Dermis blood vessel endothelial cell (primary cell): ENCODE measurements around the gene MDN1. TPM values are rescaled to one million over a fixed set of nuclear protein-coding genes. Genes with fewer than 3 reads are reported as not detected.
A peak's percentile ranks its signal among the peaks of the same experiment; 100 is the strongest.
"Not testable (repeated sequence)": the region's sequence is repeated elsewhere in the genome, so short reads cannot be mapped to it uniquely, and the experiment has no call there.

ENCODE experiments used
- DNase-seq: peaks from one replicate; pipeline ENCODE4 v3.0.0; 2010
- total RNA-seq: library from RNA; depleted of rRNA; stranded (reverse); fragments of >200 nt; gene quantifications from 2 replicates; pipeline ENCODE4 v1.2.3, GENCODE V29; 2014

The MDN1 gene
- total RNA-seq, 1 donor from 2014 or later = 28.2 TPM

DNA sequence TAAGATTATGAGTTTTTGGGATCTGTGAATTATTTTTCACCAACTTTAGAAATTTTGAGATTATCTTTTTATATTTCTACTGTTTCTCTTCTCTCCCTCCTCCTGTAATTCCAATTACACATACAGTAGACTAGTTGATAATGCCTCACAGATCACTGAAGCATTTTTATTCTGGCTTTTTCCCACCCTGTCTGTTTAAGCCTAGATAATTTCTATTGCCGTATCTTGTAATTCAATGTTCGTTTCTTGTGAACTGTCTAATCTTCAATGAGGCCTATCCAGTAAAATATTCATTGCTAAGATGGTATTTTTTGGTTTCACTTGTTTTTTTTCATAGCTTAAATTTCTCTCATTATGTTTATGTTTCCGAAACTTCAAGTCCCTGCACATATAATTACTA lies 12.0 kb downstream of the MDN1 start:
- no peak for DNase-seq

DNA sequence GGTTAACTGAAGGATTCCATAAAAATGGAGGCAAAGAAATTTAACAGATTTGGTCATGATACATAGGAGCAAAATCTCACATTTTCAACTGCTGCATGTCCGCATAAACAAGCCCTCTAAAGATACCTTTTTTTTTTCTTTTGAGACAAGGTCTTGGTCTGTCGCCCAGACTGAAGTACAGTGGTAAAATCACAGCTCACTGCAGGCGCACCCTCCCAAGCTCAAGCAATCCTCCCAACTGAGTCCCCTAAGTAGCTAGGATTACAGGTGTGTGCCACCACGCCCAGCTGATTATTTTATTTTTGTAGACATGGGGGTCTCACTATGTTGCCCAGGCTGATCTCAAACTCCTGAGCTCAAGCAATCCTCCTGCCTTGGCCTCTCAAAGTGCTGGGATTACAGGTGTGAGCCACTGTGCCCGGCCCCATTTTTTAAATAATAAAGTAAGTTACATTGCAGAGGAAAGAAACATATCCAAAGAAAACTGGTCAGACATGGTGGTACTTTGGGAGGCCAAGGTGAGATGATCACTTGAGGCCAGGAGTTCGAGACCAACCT lies 13.7 kb downstream of the MDN1 start:
- DNase-seq = no peak

DNA sequence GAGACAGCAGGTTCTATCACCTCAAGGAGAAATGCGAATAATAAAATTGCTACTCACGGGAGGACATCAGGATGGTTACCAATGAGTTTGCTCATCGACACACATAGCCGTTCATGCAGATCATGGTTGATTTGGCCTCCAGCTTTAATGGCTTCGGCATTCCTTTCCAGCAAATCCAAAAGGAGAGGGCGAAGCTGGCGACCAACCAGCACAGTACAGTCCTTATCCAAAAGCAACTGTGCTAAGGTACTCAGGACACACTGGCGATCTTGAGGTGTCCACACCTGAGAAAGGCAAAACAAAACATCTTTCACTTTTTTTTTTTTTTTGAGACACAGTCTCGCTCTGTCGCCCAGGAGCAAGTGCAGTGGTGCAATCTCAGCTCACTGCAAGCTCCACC lies 16.3 kb downstream of the MDN1 start:
- no peak for DNase-seq

DNA sequence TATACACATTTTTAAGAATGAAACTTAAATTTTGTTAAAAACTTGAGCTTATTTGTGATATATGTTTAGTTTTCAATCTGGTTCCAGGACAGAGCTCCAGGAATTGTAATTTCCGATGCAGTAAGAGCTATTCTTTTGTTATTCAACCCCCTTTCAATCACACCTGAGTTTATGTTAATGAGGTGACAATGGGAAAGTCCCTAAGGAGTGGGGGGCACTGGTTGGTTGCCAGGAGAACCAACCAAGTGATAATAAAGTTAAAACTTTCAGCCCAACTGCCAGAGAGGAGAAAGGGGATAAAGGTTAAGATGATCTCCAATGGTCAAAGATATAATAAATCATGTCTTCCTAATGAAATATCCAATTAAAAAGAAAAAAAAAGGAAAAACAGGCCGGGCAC lies 19.8 kb downstream of the MDN1 start:
- DNase-seq = no peak

DNA sequence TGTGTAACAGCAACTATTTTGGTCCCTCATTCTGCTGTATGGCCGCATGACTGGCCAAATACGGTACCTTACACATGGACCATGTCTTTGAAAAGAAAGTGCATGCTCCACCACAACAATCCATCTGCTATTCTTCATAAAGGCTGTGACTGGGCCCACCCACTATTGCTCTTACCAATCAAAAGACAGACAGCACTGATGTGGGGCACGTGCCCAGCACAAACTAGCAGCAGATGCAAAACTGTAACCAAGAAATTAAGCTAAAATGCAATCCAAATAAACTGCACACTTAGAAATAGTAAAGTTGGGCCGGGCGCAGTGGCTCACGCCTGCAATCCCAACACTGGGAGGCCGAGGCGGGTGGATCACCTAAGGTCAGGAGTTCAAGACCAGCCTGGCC lies 20.5 kb downstream of the MDN1 start:
- no peak for DNase-seq

DNA sequence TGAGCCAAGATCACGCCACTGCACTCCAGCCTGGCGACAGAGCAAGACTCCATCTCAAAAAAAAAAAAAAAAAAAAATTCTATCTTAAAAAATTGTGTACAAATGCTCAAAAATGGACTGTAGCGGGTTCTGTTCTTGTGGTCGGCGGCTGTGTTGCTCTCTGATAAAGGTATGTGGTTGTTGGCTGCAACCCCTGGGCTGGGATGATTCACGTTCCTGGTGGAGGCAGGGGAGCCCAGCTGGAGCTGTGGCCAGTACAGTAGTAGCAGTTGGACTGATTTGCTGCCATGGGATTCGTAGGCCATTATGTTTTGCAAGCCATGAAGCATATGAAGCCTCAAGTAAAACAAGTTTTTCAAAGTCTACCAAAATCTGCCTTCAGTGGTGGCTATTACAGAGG lies 22.3 kb downstream of the MDN1 start:
- DNase-seq = no peak

DNA sequence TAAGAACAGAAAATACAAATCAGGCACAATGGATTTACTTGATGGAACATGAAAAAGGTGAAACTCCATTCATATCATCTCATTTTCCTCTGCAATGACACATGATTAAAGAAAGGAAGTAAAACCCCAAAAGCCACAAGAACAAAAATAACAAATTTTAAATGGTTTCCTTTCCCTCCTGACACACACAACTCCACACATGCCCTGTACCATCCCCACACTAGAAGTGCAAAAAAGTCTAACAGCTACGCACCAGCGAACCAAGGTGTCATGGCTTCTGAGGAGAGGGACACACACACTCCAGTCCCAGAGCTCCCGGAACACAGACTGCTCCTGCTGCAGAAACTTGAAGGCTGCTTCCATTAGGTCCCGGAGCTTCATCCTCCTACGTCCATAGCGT lies 25.3 kb downstream of the MDN1 start:
- DNase-seq = no peak

DNA sequence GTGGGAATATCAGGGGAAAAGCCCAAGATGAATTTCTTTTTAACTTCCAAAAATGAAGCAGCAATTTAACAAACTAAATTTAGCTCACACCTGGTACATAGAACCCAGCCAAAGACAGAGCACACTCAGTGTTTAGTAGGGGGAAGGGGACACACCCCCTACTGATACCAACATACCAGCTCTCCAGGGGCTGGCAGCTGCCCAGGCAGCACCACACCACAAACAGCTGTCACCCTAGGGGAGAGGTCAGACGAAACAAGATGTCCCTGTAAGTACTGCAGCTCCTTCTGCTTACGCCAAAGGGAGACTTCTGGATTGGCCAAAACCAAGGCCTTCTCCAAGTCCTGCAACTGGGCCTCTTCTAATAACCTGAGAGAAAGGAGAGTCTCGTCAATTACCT lies 26.0 kb downstream of the MDN1 start:
- DNase-seq = no peak

DNA sequence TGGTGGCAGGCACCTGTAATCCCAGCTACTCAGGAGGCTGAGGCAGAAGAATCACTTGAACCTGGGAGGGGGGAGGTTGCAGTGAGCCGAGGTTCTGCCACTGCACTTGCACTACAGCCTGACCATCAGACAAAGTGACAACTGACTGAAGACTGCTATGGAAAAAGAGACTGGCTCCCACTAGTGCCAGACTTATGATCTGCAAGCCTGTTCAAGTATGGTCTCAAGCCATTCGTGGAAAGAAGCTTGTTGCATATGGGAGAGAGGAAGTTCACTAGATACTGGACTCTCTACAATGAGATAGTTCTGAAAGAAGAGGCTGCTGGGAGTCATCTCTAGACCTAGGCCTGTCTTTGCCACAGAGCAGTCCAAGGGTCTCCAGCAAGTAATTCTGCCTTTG lies 26.7 kb downstream of the MDN1 start:
- peak; percentile 68 for DNase-seq

DNA sequence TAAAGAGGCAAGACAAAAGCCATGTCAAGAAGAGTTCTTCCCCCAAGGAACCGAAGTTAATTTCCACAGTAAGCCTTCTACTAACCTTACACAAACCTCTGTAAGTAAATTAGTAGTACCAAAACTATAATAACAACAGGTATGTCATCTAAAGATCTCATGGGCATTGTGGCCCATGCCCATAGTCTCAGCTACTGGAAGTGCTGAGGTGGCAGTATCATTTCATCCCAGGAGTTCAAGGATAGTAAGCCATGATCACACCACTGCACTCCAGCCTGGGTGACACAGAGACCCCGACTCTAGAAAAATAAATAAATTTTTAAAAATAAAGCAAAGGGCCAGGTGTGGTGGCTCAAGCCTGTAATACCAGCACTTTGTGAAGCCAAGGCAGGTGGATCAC lies 29.2 kb downstream of the MDN1 start:
- DNase-seq = no peak

DNA sequence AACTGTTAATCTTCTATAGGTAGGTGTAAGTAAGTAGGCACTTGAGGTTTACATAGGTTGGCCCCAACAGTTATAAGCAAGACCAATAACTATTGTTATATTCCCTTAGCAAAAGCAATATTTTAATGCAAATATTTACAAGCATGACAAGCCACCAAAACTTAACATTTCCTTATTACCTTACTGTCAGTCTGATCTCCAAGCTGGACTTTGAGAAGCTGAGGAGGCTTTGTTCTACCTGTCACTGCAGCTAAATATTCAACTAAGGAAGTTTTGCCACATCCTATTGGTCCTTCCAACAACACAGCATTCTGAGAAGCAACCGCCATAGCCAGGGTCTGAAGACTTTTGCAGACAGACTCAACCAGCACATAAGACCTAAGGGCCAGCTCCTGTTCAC lies 29.6 kb downstream of the MDN1 start:
- no peak for DNase-seq

DNA sequence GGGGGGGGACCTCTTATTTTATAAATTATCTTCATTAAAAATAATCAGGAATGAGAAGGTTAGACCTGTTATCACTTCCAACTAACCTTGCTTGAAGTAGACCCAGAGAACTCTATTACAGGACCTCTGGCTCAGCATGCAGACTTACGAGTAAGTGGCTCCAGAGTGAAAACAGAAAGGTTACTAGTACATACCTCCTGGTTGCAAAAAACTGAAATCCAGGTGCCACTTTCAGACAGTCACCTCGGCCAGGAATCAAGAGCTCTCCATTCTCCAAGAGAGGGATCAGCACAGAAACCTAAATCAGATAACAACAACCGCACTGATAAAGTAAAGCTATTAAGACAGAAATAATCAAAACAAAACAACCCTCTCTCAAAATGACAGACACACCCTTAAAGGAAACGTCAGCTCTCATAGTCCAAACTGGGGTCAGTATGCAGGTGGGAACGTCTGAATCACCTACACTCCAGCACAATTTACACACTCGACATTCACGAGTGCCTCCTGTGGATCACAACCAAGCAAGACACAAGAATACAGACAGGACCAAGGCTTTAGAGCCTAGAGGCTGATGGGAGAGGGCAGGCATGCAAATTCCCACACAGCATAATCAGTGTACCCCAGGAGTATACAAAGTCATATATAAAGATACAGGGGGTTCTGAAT lies 31.8 kb downstream of the MDN1 start:
- DNase-seq = no peak

DNA sequence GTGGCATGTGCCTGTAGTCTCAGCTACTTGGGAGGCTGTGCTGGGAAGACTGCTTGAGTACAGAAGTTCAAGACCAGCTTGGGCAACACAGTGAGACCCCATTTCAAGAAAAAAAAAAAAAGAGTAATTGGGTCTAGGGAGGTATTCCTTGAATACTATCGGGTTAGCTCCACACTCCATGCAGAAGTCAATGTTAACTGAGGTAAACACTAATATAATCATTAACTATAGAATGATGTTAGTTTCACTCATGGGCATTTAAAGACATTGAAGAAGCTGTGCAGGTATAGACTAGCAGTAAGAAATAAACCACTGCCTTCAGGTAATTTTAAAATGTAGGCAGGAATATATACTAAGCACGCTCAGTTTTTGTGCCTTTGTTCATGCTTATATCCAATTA lies 32.6 kb downstream of the MDN1 start:
- DNase-seq = no peak

DNA sequence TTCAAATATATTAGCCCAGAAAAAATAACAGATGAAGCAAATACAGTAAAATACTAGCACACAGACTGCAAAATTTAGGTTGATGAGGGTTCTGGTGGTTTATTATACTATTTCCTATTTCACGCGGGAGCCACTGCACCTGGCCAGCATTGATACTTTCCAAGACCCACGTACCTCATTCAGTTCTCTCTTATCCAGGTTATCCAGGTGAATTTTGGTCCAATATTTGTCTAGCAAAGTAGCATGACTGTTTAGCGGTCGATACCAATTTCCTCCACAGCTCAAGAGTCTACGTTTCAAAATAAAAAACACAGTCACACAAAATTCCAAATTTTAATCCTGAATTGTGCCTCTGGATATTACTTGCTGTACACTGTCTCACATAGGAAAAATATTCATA lies 34.8 kb downstream of the MDN1 start:
- DNase-seq = no peak

DNA sequence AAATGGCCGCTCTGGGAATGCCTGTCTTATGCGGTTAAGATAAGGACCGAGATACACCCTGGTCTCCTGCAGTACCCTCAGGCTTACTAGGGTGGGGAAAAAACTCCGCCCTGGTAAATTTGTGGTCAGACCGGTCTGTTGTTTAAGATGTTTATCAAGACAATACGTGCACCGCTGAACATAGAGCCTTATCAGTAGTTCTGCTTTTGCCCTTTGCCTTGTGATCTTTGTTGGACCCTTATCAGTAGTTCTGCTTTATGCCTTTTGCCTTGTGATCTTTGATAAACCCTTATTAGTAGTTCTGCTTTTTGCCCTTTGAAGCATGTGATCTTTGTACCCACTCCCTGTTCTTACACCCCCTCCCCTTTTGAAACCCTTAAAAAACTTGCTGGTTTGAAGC lies 36.3 kb downstream of the MDN1 start:
- not testable (repeated sequence) for DNase-seq

DNA sequence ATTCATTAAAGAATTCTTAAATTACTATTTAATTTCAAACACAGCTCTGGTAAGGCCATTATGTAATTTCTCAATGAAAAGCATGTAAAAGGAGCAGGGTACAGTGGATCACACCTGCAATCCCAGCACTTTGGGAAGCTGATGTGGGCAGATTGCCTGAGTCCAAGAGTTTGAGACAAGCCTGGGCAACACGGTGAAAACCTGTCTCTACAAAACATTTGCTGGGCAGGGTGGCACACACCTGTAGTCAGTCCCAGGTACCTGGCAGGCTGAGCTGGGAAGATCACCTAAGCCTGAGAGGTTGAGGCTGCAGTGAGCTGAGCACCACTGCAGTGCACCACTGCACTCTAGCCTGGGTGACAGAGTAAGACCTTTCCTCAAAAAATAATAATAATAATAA lies 37.4 kb downstream of the MDN1 start:
- no peak for DNase-seq

DNA sequence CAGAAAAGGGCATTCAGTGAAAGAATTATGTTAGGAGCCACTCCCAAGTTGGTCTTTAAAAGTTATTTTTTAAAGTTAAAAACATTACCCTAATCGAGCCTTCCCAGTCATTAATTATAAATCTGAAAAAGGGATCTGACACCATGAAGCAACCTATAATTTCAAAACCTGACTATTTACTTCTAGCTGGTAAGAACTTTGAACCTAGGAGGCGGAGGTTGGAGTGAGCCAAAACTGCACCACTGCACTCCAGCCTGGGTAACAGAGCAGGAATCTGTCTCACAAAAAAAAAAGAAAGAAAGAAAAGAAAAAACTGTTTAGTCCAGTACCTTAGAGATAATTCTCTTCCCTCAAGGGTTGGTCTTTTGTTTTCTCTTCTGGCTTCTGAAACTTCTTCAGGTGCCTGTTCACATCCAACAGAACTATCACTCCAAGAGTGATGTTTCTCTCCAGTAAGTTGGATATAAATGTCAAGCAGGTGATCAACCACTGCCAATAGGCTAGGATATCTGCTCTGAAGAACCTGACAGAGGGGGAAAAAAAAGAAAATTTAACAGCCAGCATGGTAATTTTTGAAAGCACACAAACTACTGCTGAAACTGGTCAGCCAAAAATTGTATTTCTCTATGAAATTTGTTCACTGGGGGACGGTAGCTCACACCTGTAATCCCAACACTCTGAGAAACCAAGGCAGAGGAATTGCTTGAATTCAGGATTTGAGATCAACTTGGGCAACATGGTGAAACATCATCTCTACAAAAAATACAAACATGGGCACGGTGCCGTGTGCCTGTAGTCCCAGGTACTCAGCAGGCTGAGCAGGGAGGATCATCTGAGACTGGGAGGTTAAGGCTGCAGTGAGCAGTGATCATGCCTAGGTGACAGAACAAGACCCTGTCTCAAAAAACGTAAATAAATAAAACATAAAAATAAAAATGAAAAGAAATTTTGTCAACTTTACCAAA lies 38.2 kb downstream of the MDN1 start:
- no peak for DNase-seq

DNA sequence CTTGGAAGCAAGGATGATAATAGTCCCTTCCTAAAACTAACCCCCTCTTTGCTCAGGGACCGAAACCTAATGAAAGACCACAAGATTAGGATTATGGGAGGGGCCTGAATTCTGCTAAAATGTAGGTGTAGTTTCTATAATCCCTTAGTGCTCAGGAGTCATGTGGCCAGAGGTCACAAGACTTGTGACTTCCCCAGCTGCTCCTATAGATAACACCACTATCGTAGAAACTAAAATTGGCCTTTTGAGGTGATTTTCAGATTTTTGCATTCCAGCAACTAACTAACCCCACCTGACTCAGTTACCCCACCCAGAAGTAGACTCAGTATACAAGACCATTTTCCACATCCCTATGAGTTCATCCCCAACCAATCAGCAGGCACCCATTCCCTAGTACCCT lies 42.1 kb downstream of the MDN1 start:
- no peak for DNase-seq

DNA sequence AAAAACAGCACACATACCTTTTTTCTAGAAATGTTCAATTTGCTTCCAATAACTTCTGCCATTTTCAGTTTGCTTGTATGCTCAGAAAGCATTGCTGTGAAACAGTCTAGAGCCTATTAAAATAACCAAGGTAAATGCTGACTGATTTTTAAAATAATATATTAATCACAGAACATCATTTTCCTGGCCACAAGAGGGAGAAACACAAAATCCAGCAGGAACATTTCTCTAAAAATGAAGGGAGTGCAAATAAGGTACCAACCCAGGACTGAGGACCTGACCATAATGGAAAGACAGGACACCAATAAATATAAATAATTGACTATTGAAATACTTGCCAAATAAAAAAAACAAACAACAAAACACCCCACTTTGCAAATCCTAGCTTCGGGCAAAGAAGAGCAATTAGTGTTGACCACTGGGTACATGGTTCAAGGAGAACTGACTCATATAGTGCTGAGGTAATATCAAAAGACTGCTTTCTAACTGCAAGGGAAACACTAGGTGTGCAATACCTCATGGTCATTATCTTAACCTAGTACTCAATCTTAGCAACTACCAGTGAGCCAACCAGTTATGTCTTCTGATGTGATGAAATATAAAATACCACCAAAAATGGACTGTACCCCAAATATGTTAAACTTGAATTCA lies 42.9 kb downstream of the MDN1 start:
- DNase-seq = no peak

DNA sequence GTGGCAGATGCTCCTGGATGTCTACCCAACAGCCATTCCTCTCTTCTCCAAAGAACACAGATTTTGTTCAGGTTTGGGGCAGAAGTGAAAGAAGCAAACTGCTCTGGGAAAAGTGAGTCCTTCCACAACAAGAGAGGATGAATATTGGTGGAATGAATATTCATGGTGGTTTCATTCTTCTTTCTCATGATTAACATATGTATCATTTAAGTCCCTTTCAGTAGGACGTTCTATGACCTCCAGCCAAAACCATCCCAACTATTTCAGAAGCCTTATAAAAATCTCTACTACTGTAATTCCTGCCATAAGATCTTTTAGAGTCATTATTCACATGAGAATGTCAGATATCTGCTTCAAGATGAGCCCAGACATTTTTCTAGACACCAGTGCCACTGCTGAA lies 44.4 kb downstream of the MDN1 start:
- DNase-seq = no peak

DNA sequence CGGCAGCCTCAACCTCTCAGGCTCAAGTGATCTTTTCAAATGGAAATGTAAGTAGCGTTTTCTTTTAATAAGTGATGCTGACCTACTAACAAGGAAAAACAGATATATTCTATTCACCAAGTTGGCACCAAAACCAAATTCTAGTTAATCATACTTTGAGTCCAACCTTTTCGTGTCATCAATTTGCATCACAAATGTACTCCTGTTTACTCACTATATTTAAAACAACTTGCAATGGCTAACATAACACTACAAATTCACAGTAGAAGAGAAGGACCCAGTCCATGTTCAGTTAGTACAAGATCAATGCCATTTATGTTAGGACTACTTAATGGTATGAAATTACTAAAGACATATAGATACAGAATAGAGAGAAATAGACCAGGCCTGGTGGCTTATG lies 50.0 kb downstream of the MDN1 start:
- no peak for DNase-seq

DNA sequence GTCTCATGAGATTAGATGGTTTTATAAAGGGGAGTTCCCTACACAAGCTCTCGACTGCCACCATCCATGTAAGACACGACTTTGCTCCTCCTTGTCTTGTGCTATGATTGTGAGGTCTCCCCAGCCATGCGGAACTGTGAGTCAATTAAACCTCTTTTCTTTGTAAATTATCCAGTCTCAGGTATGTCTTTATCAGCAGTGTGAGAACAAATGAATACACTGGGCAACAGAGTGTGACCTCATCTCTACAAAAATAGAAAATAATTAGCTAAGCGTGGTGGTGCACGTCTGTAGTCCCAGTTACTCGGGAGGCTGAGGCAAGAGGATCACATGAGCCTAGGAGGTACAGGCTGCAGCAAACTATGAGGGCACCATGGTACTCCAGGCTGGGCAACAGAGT lies 51.3 kb downstream of the MDN1 start:
- DNase-seq = no peak

DNA sequence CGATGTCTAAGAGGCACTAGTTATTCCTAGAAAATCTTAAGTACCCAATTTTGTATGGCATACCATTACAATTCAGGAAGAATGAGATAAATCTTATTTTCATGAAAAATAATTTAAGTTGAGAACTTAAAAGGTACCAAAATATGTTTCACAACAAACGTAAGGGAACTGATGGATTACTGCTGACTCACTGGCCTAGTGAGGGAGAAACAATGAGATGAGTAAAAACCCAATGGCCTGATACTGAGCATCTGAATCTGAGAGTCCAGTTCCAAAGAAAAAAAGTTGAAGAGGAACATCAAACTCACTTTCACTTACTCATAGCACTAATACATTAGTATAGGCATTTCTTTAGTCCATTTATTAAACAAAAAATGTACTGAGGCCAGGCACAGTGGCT lies 56.0 kb downstream of the MDN1 start:
- no peak for DNase-seq

DNA sequence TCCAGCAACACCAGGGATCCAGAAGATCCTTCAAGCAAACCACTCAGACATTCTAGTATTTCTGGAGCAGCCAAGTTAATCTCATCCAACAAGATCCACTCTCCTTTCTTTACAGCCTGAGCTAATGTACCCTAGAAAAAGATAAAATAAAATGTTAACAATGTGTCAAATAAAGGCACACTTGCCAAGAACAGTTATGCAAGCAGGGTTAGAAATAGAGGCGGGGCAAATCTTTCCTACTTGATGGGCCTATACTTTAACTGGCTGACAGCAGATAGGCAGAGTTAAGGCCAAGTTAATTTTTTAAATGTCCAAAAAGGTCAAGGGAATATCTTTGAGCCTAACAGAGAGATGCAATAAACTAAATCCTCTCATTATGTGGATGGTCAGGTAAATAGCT lies 60.8 kb downstream of the MDN1 start:
- DNase-seq = no peak
